B cell (primary cell): Measurements from ENCODE around the gene MRPS6. TPM values are rescaled to one million over a fixed set of nuclear protein-coding genes. Genes with fewer than 3 reads are reported as not detected.

ENCODE experiments used
- ATAC-seq: fragments of 200-7000 bp; cut with Tn5 transposase; one replicate; pipeline ENCODE4 v1.10.0; 2021; ENCODE audit warnings: low read depth, mild to moderate bottlenecking, moderate number of reproducible peaks, moderate library complexity
- CTCF ChIA-PET: fragments of 350-600 bp; sonication (Branson Sonifier 250); formaldehyde crosslinking; loops from one replicate; lab custom pipeline; 2021; ENCODE audit warnings: antibody characterized with exemption, inconsistent platforms; lab: Charles Lee
- POLR2A ChIA-PET: fragments of 350-600 bp; sonication (Branson Sonifier 250); formaldehyde crosslinking; loops from one replicate; lab custom pipeline; 2021; ENCODE audit warnings: antibody characterized with exemption; lab: Charles Lee
- DNase-seq: peaks from one replicate; pipeline ENCODE4 v3.0.0; 2013
- H2AFZ ChIP-seq: 2 replicates; pipeline ENCODE4 v1.6.1; 2012; ENCODE audit warnings: mild to moderate bottlenecking, low read depth, low read length; ENCODE audit not compliant: insufficient read depth, poor library complexity, severe bottlenecking
- H3K27ac ChIP-seq, 2 donors: 1 replicate in 1 of 2; 2 replicates in 1 of 2; pipeline ENCODE4 v1.5.1; 2012 to 2013; ENCODE audit warnings: low read length in 2 of 2, mild to moderate bottlenecking in 2 of 2, moderate library complexity in 1 of 2
- H3K27me3 ChIP-seq, 4 experiments: fragments of 200-600 bp in 1 of 4; sonication (generic) in 1 of 4; replicated peaks in 1 of 4; 1 replicate in 2 of 4; 2 replicates in 2 of 4; pipeline versions ENCODE4 v1.6.1 to v1.7.0; 2013 to 2016; ENCODE audit warnings: low read length in 3 of 4, mild to moderate bottlenecking in 2 of 4, mixed read lengths in 1 of 4, moderate library complexity in 1 of 4; ENCODE audit not compliant: insufficient read depth in 4 of 4, control insufficient read depth in 3 of 4; ENCODE audit errors: control extremely low read depth in 1 of 4
- H3K36me3 ChIP-seq, 2 experiments: replicated peaks in 1 of 2; 1 replicate in 1 of 2; 2 replicates in 1 of 2; pipeline versions ENCODE4 v1.6.1 to v1.7.1; 2013; ENCODE audit warnings: low read length in 1 of 2; ENCODE audit not compliant: insufficient read depth in 2 of 2, control insufficient read depth in 1 of 2; ENCODE audit errors: control extremely low read depth in 1 of 2, extremely low read depth in 1 of 2
- H3K4me1 ChIP-seq, 2 donors: fragments of 200-600 bp in 1 of 2; sonication (generic) in 1 of 2; 1 replicate in 1 of 2; 2 replicates in 1 of 2; pipeline versions ENCODE4 v1.5.1 to v1.6.1; 2013 to 2017; ENCODE audit warnings: low read length in 2 of 2; ENCODE audit not compliant: control insufficient read depth in 2 of 2, insufficient read depth in 2 of 2
- H3K4me2 ChIP-seq: replicated peaks from 2 replicates; pipeline ENCODE3; 2012; ENCODE audit warnings: mild to moderate bottlenecking, low read depth, low read length; ENCODE audit not compliant: poor library complexity, severe bottlenecking
- H3K4me3 ChIP-seq, 5 experiments: fragments of 200-600 bp in 1 of 5; sonication (generic) in 1 of 5; 1 replicate in 3 of 5; 2 replicates in 2 of 5; pipeline versions ENCODE4 v1.5.1 to v1.7.0; 2011 to 2016; ENCODE audit warnings: low read length in 4 of 5, mild to moderate bottlenecking in 4 of 5, low read depth in 2 of 5, control low read depth in 1 of 5, moderate library complexity in 1 of 5; ENCODE audit not compliant: insufficient read depth in 1 of 5; ENCODE audit errors: control extremely low read depth in 1 of 5, extremely low read depth in 1 of 5
- H3K79me2 ChIP-seq: fragments of 200-600 bp; sonication (generic); one replicate; pipeline ENCODE4 v1.6.0; 2016; ENCODE audit warnings: low read length; ENCODE audit not compliant: control insufficient read depth, insufficient read depth
- H3K9ac ChIP-seq: fragments of 200-600 bp; sonication (generic); 2 replicates; pipeline ENCODE4 v1.6.1; 2017; ENCODE audit warnings: mild to moderate bottlenecking, low read length, moderate library complexity
- H3K9me3 ChIP-seq, 3 donors: one replicate each; pipeline versions ENCODE4 v1.6.1 to v1.7.1; 2013; ENCODE audit warnings: low read length in 2 of 3; ENCODE audit not compliant: control insufficient read depth in 2 of 3, insufficient read depth in 1 of 3; ENCODE audit errors: control extremely low read depth in 1 of 3
- H4K20me1 ChIP-seq: 2 replicates; pipeline ENCODE4 v1.6.0; 2012; ENCODE audit warnings: mild to moderate bottlenecking, low read length; ENCODE audit not compliant: insufficient read depth, control insufficient read depth, poor library complexity, severe bottlenecking
- H3K27ac Mint-ChIP-seq: one replicate; pipeline ENCODE4 v1.8.0; 2021; ENCODE audit warnings: mixed read lengths
- H3K27me3 Mint-ChIP-seq: one replicate; pipeline ENCODE4 v1.8.0; 2021; ENCODE audit warnings: mixed read lengths
- H3K4me1 Mint-ChIP-seq: one replicate; pipeline ENCODE4 v1.8.0; 2021; ENCODE audit warnings: mixed read lengths
- H3K4me3 Mint-ChIP-seq: one replicate; pipeline ENCODE4 v1.8.0; 2021; ENCODE audit warnings: mixed read lengths
- H3K9me3 Mint-ChIP-seq: one replicate; pipeline ENCODE4 v1.8.0; 2022; ENCODE audit warnings: mixed read lengths; ENCODE audit not compliant: insufficient read depth
- CTCF ChIP-seq: fragments of 200-600 bp; IDR thresholded peaks from one replicate; pipeline ENCODE4 v1.8.0; 2022; ENCODE audit warnings: antibody characterized with exemption, mild to moderate bottlenecking
- EZH2 ChIP-seq: IDR thresholded peaks from 2 replicates; pipeline ENCODE4 v1.6.1; 2012; ENCODE audit warnings: borderline replicate concordance, low read depth, mild to moderate bottlenecking, moderate library complexity, low read length; ENCODE audit not compliant: insufficient read depth, poor library complexity, severe bottlenecking
- WGBS: methylation state at CpG from one replicate; pipeline ENCODE4 v1.1.5; 2013; ENCODE audit warnings: missing lambda C conversion rate; ENCODE audit not compliant: insufficient coverage; 5-methylcytosine and 5-hydroxymethylcytosine counted together
- intact Hi-C: fragments of 100-400 bp; cut with micrococcal nuclease; formaldehyde crosslinking; loops from one replicate; pipeline ENCODE4 v1.10.0; 2022
- polyA plus RNA-seq: library from polyadenylated mRNA; depleted of rRNA; stranded (reverse); fragments of >200 nt; gene quantifications from 2 replicates; pipeline ENCODE4 v1.2.3, GENCODE V29; 2012
- total RNA-seq, 2 donors: library from RNA; stranded (reverse); fragments of 120-200 nt in 1 of 2; gene quantifications; 1 replicate in 1 of 2; 2 replicates in 1 of 2; pipeline versions ENCODE4 v1.2.3 to v1.2.4, GENCODE V29; 2013 to 2022

Gene MRPS6
- total and polyA plus RNA-seq, 2 donors (not counting 1 experiment from before 2014, with no cell fraction given) = 15.7 to 37.9 TPM

GRCh38 chr21:34071683-34072082, 1.7 kb upstream of the MRPS6 start:
- Mint-ChIP-seq H3K27ac (peak overlapping the region; percentile 91), H3K4me3 (peak overlapping the region; percentile 89), H3K27me3 (no peaks in the 10 kb centered on the region), H3K9me3 (no peaks in the 10 kb centered on the region), H3K4me1 (peaks cover 31% of the 10 kb centered on the region)
- H4K20me1 ChIP-seq = peaks cover 22% of the 10 kb centered on the region
- ChIA-PET POLR2A (no interaction called here), CTCF (interaction anchor here (0.8 kb wide), 1 partner anchor 147 kb away, joined by 4 read pairs; no protein-coding TSS in a partner anchor)
- H3K4me2 ChIP-seq = no peak overlapping the region
- no peak overlapping the region for H3K9ac ChIP-seq
- H2AFZ ChIP-seq = peak overlapping the region; percentile 76
- H3K27ac ChIP-seq = no peak overlapping the region
- H3K9me3 ChIP-seq = no peaks in the 10 kb centered on the region
- WGBS = 100% methylated on average over 5 of the region's 9 CpGs
- peaks cover 25% of the 10 kb centered on the region for H3K79me2 ChIP-seq
- H3K4me1 ChIP-seq = peaks cover 13 to 16% of the 10 kb centered on the region in 2 donors
- H3K36me3 ChIP-seq = no peaks in the 10 kb centered on the region
- no peak overlapping the region for H3K4me3 ChIP-seq
- no peaks in the 10 kb centered on the region for H3K27me3 ChIP-seq
- no peak for DNase-seq
- TF ChIP-seq EZH2 (no peak), CTCF (no peak)
- intact Hi-C loops = loop anchor here (2.0 to 10.0 kb wide), 3 partner anchors 147 to 1993 kb away; partner anchors contain the start of genes ITSN1 and SETD4
- no peak for ATAC-seq
